ENCODE results near the gene SERPINB1.

- TF ChIP-seq POLR2A (IDR thresholded peaks at IDR 0.05; ENCODE audit: low read depth, low read length) (peak; percentile 42; the same call in 1 of the 2 replicates), POLR2AphosphoS5 (IDR thresholded peaks at IDR 0.05; ENCODE audit: low read depth, low read length) (no peak)
These were observed 33.9 kb upstream of the SERPINB1 start for GRCh38 chr6:2875359-2876191.
